Measurements from ENCODE around the gene KRT72. TPM values are rescaled to one million over a fixed set of nuclear protein-coding genes. Genes with fewer than 3 reads are reported as not detected.

Gene KRT72
- total RNA-seq, 1 experiment from 2014 or later: 0.17 TPM

- ChIA-PET RAD21 (ENCODE audit: low non-redundant PET in 1 of 2, low total read pairs in 2 of 2, uncharacterized antibody in 2 of 2, unreplicated experiment in 2 of 2) (no interaction called here), POLR2A (no interaction called here), CTCF (no interaction called here)
- no peak for TF ChIP-seq YY1 (IDR thresholded peaks at IDR 0.05; ENCODE audit: extremely low read depth, insufficient replicate concordance, low read depth, low read length)
- TF ChIP-seq, protein P1, sequence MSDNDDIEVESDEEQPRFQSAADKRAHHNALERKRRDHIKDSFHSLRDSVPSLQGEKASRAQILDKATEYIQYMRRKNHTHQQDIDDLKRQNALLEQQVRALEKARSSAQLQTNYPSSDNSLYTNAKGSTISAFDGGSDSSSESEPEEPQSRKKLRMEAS (IDR thresholded peaks at IDR 0.05): no peak
- no peak for TF ChIP-seq SRF (IDR thresholded peaks at IDR 0.05; ENCODE audit: low read depth)
- TF ChIP-seq SIN3A (IDR thresholded peaks at IDR 0.05; ENCODE audit: low read depth): no peak
- no peak for TF ChIP-seq CTCF (IDR thresholded peaks at IDR 0.05 in 2 of 3, conservative IDR thresholded peaks at IDR 0.05 in 1 of 3; ENCODE audit: borderline replicate concordance in 1 of 3, insufficient read depth in 1 of 3, low read depth in 2 of 3, low read length in 2 of 3)
- no peak for TF ChIP-seq ATF3 (IDR thresholded peaks at IDR 0.05)
- no peak for TF ChIP-seq JUND (IDR thresholded peaks at IDR 0.05)
- TF ChIP-seq CBX3 (IDR thresholded peaks at IDR 0.05; ENCODE audit: low read depth): no peak
- Histone ChIP-seq H3K4me3 (replicated peaks in 1 of 2; ENCODE audit: low read depth in 1 of 2, low read length in 2 of 2) (no peak overlapping the region), H3K9me3 (ENCODE audit: control insufficient read depth in 1 of 2, insufficient read depth in 1 of 2, low read depth in 1 of 2, low read length in 2 of 2) (no peaks in the 10 kb centered on the region), H3K9ac (ENCODE audit: low read length) (no peak overlapping the region), H3K4me1 (ENCODE audit: control insufficient read depth in 1 of 2, insufficient read depth in 2 of 2, low read length in 2 of 2) (no peaks in the 10 kb centered on the region), H4K20me1 (ENCODE audit: insufficient read depth) (no peaks in the 10 kb centered on the region), H3K36me3 (ENCODE audit: control insufficient read depth in 1 of 2, insufficient read depth in 2 of 2, low read length in 2 of 2) (no peaks in the 10 kb centered on the region), H3K4me2 (ENCODE audit: low read length) (no peak overlapping the region), H3K27ac (ENCODE audit: low read depth, low read length) (no peak overlapping the region), H3K79me2 (ENCODE audit: insufficient read depth, low read length) (no peaks in the 10 kb centered on the region), H3K9me2 (ENCODE audit: insufficient read depth) (no peaks in the 10 kb centered on the region), H3K27me3 (ENCODE audit: insufficient read depth, low read length) (no peaks in the 10 kb centered on the region), H2AFZ (ENCODE audit: low read depth, low read length, poor library complexity, severe bottlenecking) (no peak overlapping the region)
- no peak for ATAC-seq
- intact Hi-C loops (cut with micrococcal nuclease): no loop called here
- DNase-seq (ENCODE audit: low read depth, low spot score): no peak
- BruUV-seq (replicated peaks): no TSS peak
Observed at GRCh38 chr12:52637299-52637698, 36.0 kb upstream of the KRT72 start.

All from HCT116 (cell line).